SU-DHL-6 (cell line): ENCODE data around the gene AFF3.

ENCODE experiments used
- H2AFZ ChIP-seq: fragments of 200-600 bp; sonication (generic); 2 replicates; pipeline ENCODE4 v1.6.1; 2014; ENCODE audit warnings: low read depth, mild to moderate bottlenecking, moderate library complexity, mixed read lengths, antibody characterized with exemption, low read length; ENCODE audit not compliant: severe bottlenecking
- H3F3A ChIP-seq: fragments of 200-600 bp; shearing (Covaris generic); 2 replicates; pipeline ENCODE4 v1.6.0; 2016; ENCODE audit warnings: antibody characterized with exemption, mild to moderate bottlenecking; ENCODE audit not compliant: insufficient read depth
- H3K27ac ChIP-seq: fragments of 200-600 bp; sonication (generic); 2 replicates; pipeline ENCODE4 v1.5.1; 2016; ENCODE audit warnings: low read depth, mild to moderate bottlenecking, low read length, moderate library complexity, mixed read lengths
- H3K27me3 ChIP-seq: fragments of 200-600 bp; sonication (generic), shearing (Covaris generic); 2 replicates; pipeline ENCODE4 v1.6.0; 2014; ENCODE audit warnings: mild to moderate bottlenecking, low read length
- H3K36me3 ChIP-seq: fragments of 200-600 bp; sonication (generic); 2 replicates; pipeline ENCODE4 v1.6.1; 2014; ENCODE audit warnings: mild to moderate bottlenecking, low read length, mixed read lengths
- H3K4me2 ChIP-seq: fragments of 300-600, 200-600 bp; shearing (Covaris generic), sonication (generic); 2 replicates; pipeline ENCODE4 v1.6.0; 2014; ENCODE audit warnings: low read length, low read depth, mild to moderate bottlenecking; ENCODE audit not compliant: poor library complexity, severe bottlenecking
- H3K4me3 ChIP-seq: fragments of 200-600 bp; sonication (generic); 2 replicates; pipeline ENCODE4 v1.5.1; 2014; ENCODE audit warnings: antibody characterized with exemption, low read length, mild to moderate bottlenecking, mixed read lengths; ENCODE audit not compliant: insufficient read depth, poor library complexity, severe bottlenecking
- H3K79me2 ChIP-seq: fragments of 200-600 bp; sonication (generic); 2 replicates; pipeline ENCODE4 v1.6.1; 2014; ENCODE audit warnings: mild to moderate bottlenecking, low read length, moderate library complexity; ENCODE audit not compliant: insufficient read depth
- H3K9ac ChIP-seq: fragments of 200-600 bp; sonication (generic); 2 replicates; pipeline ENCODE4 v1.7.0; 2014; ENCODE audit warnings: mild to moderate bottlenecking, low read length
- H3K9me2 ChIP-seq: fragments of 200-600 bp; sonication (generic); replicated peaks from 2 replicates; pipeline ENCODE4 v1.6.1; 2014; ENCODE audit warnings: low read length; ENCODE audit not compliant: insufficient read depth
- H3K9me3 ChIP-seq: fragments of 200-600 bp; sonication (generic); 2 replicates; pipeline ENCODE4 v1.6.1; 2014; ENCODE audit warnings: low read length, mixed read lengths; ENCODE audit not compliant: insufficient read depth
- H4K20me1 ChIP-seq: fragments of 200-600 bp; sonication (generic); 2 replicates; pipeline ENCODE4 v1.6.1; 2014; ENCODE audit warnings: low read depth, mild to moderate bottlenecking, antibody characterized with exemption, low read length, moderate library complexity, mixed read lengths
- CTCF ChIP-seq: fragments of 200-600 bp; sonication (generic); IDR thresholded peaks from one replicate; pipeline ENCODE4 v1.5.1; 2017; ENCODE audit warnings: antibody characterized with exemption, mild to moderate bottlenecking, low read length, moderate library complexity; ENCODE audit not compliant: insufficient read depth, poor library complexity, severe bottlenecking
- EZH2phosphoT487 ChIP-seq: fragments of 200-600 bp; sonication (generic), shearing (Covaris generic); conservative IDR thresholded peaks from 2 replicates; pipeline ENCODE4 v1.6.1; 2018; ENCODE audit warnings: mild to moderate bottlenecking, antibody characterized with exemption, low read length, moderate library complexity, mixed read lengths

Gene AFF3

GRCh38 chr2:99645960-99646359 is 496.4 kb downstream of the AFF3 start:
- H4K20me1 ChIP-seq: no peaks in the 10 kb centered on the region
- H2AFZ ChIP-seq: no peak overlapping the region
- H3K27ac ChIP-seq: no peak overlapping the region
- H3K79me2 ChIP-seq: no peaks in the 10 kb centered on the region
- no peaks in the 10 kb centered on the region for H3K27me3 ChIP-seq
- TF ChIP-seq CTCF (no peak), EZH2phosphoT487 (no peak)
- H3K9ac ChIP-seq: no peak overlapping the region
- H3K4me2 ChIP-seq: no peak overlapping the region
- H3K36me3 ChIP-seq: no peaks in the 10 kb centered on the region
- no peaks in the 10 kb centered on the region for H3F3A ChIP-seq
- H3K9me2 ChIP-seq: no peaks in the 10 kb centered on the region
- no peaks in the 10 kb centered on the region for H3K9me3 ChIP-seq
- no peak overlapping the region for H3K4me3 ChIP-seq

- Histone ChIP-seq H3K4me3 (no peak overlapping the region), H3K4me2 (no peak overlapping the region), H3K79me2 (no peaks in the 10 kb centered on the region), H4K20me1 (no peaks in the 10 kb centered on the region), H3K9me2 (no peaks in the 10 kb centered on the region), H3K9ac (no peak overlapping the region), H3K27ac (no peak overlapping the region), H3K27me3 (no peaks in the 10 kb centered on the region), H3K36me3 (no peaks in the 10 kb centered on the region), H3K9me3 (no peaks in the 10 kb centered on the region), H3F3A (peaks cover 11% of the 10 kb centered on the region), H2AFZ (no peak overlapping the region)
- TF ChIP-seq CTCF: no peak
- no peak for TF ChIP-seq EZH2phosphoT487
Observed at GRCh38 chr2:99644419-99644787, 498.0 kb downstream of the AFF3 start.

- H3K9me3 ChIP-seq: no peaks in the 10 kb centered on the region
- no peak overlapping the region for H2AFZ ChIP-seq
- H3F3A ChIP-seq: peaks cover 16% of the 10 kb centered on the region
- no peaks in the 10 kb centered on the region for H3K9me2 ChIP-seq
- H3K27me3 ChIP-seq: no peaks in the 10 kb centered on the region
- no peaks in the 10 kb centered on the region for H4K20me1 ChIP-seq
- H3K27ac ChIP-seq: no peak overlapping the region
- H3K79me2 ChIP-seq: no peaks in the 10 kb centered on the region
- no peak overlapping the region for H3K4me2 ChIP-seq
- TF ChIP-seq EZH2phosphoT487 (no peak), CTCF (no peak)
- H3K9ac ChIP-seq: no peak overlapping the region
- no peaks in the 10 kb centered on the region for H3K36me3 ChIP-seq
- no peak overlapping the region for H3K4me3 ChIP-seq
Observed at GRCh38 chr2:99643787-99644418, 498.5 kb downstream of the AFF3 start.
